SK-N-SH treated with all-trans-retinoic acid at 6 μM for 48 hours (cell line): Measurements from ENCODE around the gene PCDH9.

Experiments
- ATAC-seq: fragments of 200-7000 bp; cut with Tn5 transposase; 3 replicates; pipeline ENCODE4 v1.9.1; 2020; ENCODE audit warnings: mild to moderate bottlenecking, moderate library complexity
- ARNTL ChIP-seq: fragments of 450-650 bp; formaldehyde crosslinking; IDR thresholded peaks from 2 replicates; pipeline ENCODE4 v1.5.0; 2020; ENCODE audit warnings: low read depth, mild to moderate bottlenecking, moderate library complexity, borderline replicate concordance
- BACH2 ChIP-seq: fragments of 250-450 bp; sonication (Bioruptor Pico); IDR thresholded peaks from 2 replicates; pipeline ENCODE4 v1.9.0; 2021; ENCODE audit warnings: mild to moderate bottlenecking, borderline replicate concordance
- CSDC2 ChIP-seq: fragments of 250-450 bp; sonication (Bioruptor Pico); IDR thresholded peaks from 2 replicates; pipeline ENCODE4 v1.5.0; 2020; ENCODE audit warnings: mild to moderate bottlenecking, moderate library complexity
- ESRRG ChIP-seq: fragments of 250-450 bp; sonication (Bioruptor Pico); IDR thresholded peaks from 2 replicates; pipeline ENCODE4 v1.6.1; 2021; ENCODE audit warnings: mild to moderate bottlenecking
- GLIS3 ChIP-seq: fragments of 250-450 bp; sonication (Bioruptor Pico); IDR thresholded peaks from 2 replicates; pipeline ENCODE4 v1.5.0; 2020; ENCODE audit warnings: mild to moderate bottlenecking, moderate library complexity
- ISL1 ChIP-seq: fragments of 250-450 bp; sonication (Bioruptor Pico); IDR thresholded peaks from 2 replicates; pipeline ENCODE4 v2.1.2; 2022; ENCODE audit warnings: mild to moderate bottlenecking, moderate library complexity
- PPARA ChIP-seq: fragments of 250-450 bp; sonication (Bioruptor Pico); IDR thresholded peaks from 2 replicates; pipeline ENCODE4 v1.5.0; 2020; ENCODE audit warnings: mild to moderate bottlenecking, borderline replicate concordance
- RARB ChIP-seq: fragments of 250-450 bp; sonication (Bioruptor Pico); IDR thresholded peaks from 2 replicates; pipeline ENCODE4 v1.8.0; 2021; ENCODE audit warnings: mild to moderate bottlenecking, moderate library complexity
- SNAI2 ChIP-seq: fragments of 250-450 bp; sonication (Bioruptor Pico); IDR thresholded peaks from 2 replicates; pipeline ENCODE4 v1.5.0; 2020; ENCODE audit warnings: mild to moderate bottlenecking, moderate library complexity
- TCF4 ChIP-seq: fragments of 250-450 bp; sonication (Bioruptor Pico); IDR thresholded peaks from 2 replicates; pipeline ENCODE4 v1.8.0; 2021; ENCODE audit warnings: mild to moderate bottlenecking, moderate library complexity, borderline replicate concordance
- TOX ChIP-seq: fragments of 250-450 bp; sonication (Bioruptor Pico); IDR thresholded peaks from 2 replicates; pipeline ENCODE4 v1.8.0; 2021; ENCODE audit warnings: mild to moderate bottlenecking, moderate library complexity, borderline replicate concordance
- ZC3H10 ChIP-seq: fragments of 250-450 bp; sonication (Bioruptor Pico); IDR thresholded peaks from 2 replicates; pipeline ENCODE4 v1.5.1; 2021; ENCODE audit warnings: mild to moderate bottlenecking, moderate library complexity
- ZFP30 ChIP-seq: fragments of 450-650 bp; formaldehyde crosslinking; IDR thresholded peaks from 2 replicates; pipeline ENCODE4 v1.5.0; 2022; ENCODE audit warnings: mild to moderate bottlenecking, moderate library complexity
- ZNF565 ChIP-seq: fragments of 450-650 bp; formaldehyde crosslinking; conservative IDR thresholded peaks from 2 replicates; pipeline ENCODE4 v1.5.0; 2020; ENCODE audit warnings: low read depth, mild to moderate bottlenecking, moderate library complexity
- ZNF8 ChIP-seq: fragments of 450-650 bp; formaldehyde crosslinking; IDR thresholded peaks from 2 replicates; pipeline ENCODE4 v1.5.0; 2020; ENCODE audit warnings: mild to moderate bottlenecking, moderate library complexity
- TF ChIP-seq, protein P1 (sequence below): fragments of 250-450 bp; sonication (Bioruptor Pico); IDR thresholded peaks from 2 replicates; pipeline ENCODE4 v1.8.0; 2020; ENCODE audit warnings: mild to moderate bottlenecking, moderate library complexity, borderline replicate concordance
- TF ChIP-seq, protein P2 (sequence below): fragments of 250-450 bp; sonication (Bioruptor Pico); IDR thresholded peaks from 2 replicates; pipeline ENCODE4 v1.5.0; 2020; ENCODE audit warnings: mild to moderate bottlenecking, moderate library complexity
- TF ChIP-seq, protein P3 (sequence below): fragments of 250-450 bp; sonication (Bioruptor Pico); IDR thresholded peaks from 2 replicates; pipeline ENCODE4 v1.8.0; 2021; ENCODE audit warnings: low read depth, mild to moderate bottlenecking, moderate library complexity, borderline replicate concordance
- TF ChIP-seq, protein P4 (sequence below): fragments of 250-450 bp; sonication (Bioruptor Pico); IDR thresholded peaks from 2 replicates; pipeline ENCODE4 v1.5.1; 2020; ENCODE audit warnings: low read depth, mild to moderate bottlenecking, moderate library complexity

Gene PCDH9

DNA sequence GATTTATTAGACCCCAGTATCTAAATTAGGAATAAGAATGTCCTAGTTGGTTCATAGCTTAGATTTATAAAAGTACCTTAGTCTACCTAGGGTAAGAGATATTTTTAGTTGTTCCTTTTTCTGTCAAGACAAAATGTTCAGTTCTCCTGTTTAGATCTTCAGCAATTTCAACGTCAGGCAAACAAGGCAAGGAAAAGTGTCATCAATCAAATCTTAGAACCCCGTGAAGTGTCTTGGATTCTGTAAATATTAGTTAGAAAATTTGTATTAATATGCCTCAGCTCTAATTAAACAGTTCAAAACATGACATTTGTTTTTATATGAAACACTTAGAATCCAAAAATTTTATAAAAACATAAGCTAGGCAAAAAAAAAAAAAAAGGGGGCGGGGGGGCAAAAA lies 296.6 kb downstream of the PCDH9 start:
- no peak for ATAC-seq
- TF ChIP-seq ESRRG (CRISPR knock-in tag) (no peak), GLIS3 (CRISPR knock-in tag) (no peak), TOX (CRISPR knock-in tag) (no peak), ZNF565 (CRISPR knock-in tag) (no peak), ARNTL (CRISPR knock-in tag) (no peak), ZFP30 (CRISPR knock-in tag) (no peak), ZC3H10 (CRISPR knock-in tag) (no peak), ISL1 (CRISPR knock-in tag) (no peak), CSDC2 (CRISPR knock-in tag) (no peak), SNAI2 (CRISPR knock-in tag) (no peak), ZNF8 (CRISPR knock-in tag) (no peak), BACH2 (CRISPR knock-in tag) (no peak)
- TF ChIP-seq, protein P1, sequence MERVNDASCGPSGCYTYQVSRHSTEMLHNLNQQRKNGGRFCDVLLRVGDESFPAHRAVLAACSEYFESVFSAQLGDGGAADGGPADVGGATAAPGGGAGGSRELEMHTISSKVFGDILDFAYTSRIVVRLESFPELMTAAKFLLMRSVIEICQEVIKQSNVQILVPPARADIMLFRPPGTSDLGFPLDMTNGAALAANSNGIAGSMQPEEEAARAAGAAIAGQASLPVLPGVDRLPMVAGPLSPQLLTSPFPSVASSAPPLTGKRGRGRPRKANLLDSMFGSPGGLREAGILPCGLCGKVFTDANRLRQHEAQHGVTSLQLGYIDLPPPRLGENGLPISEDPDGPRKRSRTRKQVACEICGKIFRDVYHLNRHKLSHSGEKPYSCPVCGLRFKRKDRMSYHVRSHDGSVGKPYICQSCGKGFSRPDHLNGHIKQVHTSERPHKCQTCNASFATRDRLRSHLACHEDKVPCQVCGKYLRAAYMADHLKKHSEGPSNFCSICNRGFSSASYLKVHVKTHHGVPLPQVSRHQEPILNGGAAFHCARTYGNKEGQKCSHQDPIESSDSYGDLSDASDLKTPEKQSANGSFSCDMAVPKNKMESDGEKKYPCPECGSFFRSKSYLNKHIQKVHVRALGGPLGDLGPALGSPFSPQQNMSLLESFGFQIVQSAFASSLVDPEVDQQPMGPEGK: no peak
- TF ChIP-seq, protein P2, sequence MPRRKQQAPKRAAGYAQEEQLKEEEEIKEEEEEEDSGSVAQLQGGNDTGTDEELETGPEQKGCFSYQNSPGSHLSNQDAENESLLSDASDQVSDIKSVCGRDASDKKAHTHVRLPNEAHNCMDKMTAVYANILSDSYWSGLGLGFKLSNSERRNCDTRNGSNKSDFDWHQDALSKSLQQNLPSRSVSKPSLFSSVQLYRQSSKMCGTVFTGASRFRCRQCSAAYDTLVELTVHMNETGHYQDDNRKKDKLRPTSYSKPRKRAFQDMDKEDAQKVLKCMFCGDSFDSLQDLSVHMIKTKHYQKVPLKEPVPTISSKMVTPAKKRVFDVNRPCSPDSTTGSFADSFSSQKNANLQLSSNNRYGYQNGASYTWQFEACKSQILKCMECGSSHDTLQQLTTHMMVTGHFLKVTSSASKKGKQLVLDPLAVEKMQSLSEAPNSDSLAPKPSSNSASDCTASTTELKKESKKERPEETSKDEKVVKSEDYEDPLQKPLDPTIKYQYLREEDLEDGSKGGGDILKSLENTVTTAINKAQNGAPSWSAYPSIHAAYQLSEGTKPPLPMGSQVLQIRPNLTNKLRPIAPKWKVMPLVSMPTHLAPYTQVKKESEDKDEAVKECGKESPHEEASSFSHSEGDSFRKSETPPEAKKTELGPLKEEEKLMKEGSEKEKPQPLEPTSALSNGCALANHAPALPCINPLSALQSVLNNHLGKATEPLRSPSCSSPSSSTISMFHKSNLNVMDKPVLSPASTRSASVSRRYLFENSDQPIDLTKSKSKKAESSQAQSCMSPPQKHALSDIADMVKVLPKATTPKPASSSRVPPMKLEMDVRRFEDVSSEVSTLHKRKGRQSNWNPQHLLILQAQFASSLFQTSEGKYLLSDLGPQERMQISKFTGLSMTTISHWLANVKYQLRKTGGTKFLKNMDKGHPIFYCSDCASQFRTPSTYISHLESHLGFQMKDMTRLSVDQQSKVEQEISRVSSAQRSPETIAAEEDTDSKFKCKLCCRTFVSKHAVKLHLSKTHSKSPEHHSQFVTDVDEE (CRISPR knock-in tag): no peak
- TF ChIP-seq, all 23 proteins: peak for 0

DNA sequence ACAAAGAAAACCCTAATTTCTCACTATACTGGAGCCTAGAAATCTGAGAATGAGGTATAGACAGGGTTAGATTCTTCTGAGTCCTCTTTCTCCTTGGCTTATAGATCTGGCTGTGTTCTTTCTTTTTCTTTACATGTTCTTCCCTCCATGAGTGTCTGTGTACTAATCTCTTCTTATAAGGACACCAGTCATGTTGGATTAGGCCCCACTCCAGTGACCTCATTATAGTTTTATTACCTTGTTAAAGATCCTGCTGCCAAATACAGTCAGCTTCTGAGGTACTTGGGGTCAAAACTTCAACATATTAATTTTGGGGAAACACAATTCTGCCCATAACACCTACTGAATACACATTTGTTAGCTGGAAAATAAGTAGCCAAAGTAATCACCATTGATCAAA lies 302.6 kb downstream of the PCDH9 start:
- ATAC-seq: no peak
- TF ChIP-seq PPARA (CRISPR knock-in tag) (no peak), ZNF8 (CRISPR knock-in tag) (no peak), ARNTL (CRISPR knock-in tag) (no peak), ZFP30 (CRISPR knock-in tag) (no peak), GLIS3 (CRISPR knock-in tag) (no peak), ZNF565 (CRISPR knock-in tag) (no peak), RARB (no peak), TCF4 (CRISPR knock-in tag) (no peak), ISL1 (CRISPR knock-in tag) (no peak), ESRRG (CRISPR knock-in tag) (no peak)
- TF ChIP-seq, protein P1: no peak
- TF ChIP-seq, protein P3, sequence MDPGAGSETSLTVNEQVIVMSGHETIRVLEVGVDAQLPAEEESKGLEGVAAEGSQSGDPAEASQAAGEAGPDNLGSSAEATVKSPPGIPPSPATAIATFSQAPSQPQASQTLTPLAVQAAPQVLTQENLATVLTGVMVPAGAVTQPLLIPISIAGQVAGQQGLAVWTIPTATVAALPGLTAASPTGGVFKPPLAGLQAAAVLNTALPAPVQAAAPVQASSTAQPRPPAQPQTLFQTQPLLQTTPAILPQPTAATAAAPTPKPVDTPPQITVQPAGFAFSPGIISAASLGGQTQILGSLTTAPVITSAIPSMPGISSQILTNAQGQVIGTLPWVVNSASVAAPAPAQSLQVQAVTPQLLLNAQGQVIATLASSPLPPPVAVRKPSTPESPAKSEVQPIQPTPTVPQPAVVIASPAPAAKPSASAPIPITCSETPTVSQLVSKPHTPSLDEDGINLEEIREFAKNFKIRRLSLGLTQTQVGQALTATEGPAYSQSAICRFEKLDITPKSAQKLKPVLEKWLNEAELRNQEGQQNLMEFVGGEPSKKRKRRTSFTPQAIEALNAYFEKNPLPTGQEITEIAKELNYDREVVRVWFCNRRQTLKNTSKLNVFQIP (CRISPR knock-in tag): no peak
- TF ChIP-seq, protein P4, sequence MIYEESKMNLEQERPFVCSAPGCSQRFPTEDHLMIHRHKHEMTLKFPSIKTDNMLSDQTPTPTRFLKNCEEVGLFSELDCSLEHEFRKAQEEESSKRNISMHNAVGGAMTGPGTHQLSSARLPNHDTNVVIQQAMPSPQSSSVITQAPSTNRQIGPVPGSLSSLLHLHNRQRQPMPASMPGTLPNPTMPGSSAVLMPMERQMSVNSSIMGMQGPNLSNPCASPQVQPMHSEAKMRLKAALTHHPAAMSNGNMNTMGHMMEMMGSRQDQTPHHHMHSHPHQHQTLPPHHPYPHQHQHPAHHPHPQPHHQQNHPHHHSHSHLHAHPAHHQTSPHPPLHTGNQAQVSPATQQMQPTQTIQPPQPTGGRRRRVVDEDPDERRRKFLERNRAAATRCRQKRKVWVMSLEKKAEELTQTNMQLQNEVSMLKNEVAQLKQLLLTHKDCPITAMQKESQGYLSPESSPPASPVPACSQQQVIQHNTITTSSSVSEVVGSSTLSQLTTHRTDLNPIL: no peak
- TF ChIP-seq, protein P2 (CRISPR knock-in tag): no peak
- TF ChIP-seq, all 23 proteins: peak for 0
